PC-9 (cell line): ENCODE data around the gene WDR83. TPM values are rescaled to one million over a fixed set of nuclear protein-coding genes. Genes with fewer than 3 reads are reported as not detected.

ENCODE experiments used
- BruUV-seq: library from RNA; stranded (reverse); fragments of 400-500 nt; replicated peaks from 2 replicates; lab custom pipeline; 2021; lab: Mats Ljungman, UMichigan
- CTCF ChIA-PET: fragments of 300-600 bp; sonication (Branson Sonifier 250); formaldehyde crosslinking; loops from one replicate; lab custom pipeline; 2022; ENCODE audit warnings: antibody characterized with exemption; lab: Charles Lee
- POLR2A ChIA-PET: fragments of 300-600 bp; sonication (Branson Sonifier 250); formaldehyde crosslinking; loops from one replicate; lab custom pipeline; 2022; ENCODE audit warnings: antibody characterized with exemption; ENCODE audit not compliant: unreplicated experiment; lab: Charles Lee
- DNase-seq, 2 experiments: peaks; one replicate each; pipeline versions ENCODE4 v3.0.0 to v3.0.0-alpha.2; 2015 to 2022; ENCODE audit warnings: mixed read lengths in 1 of 2
- H2AFZ ChIP-seq: fragments of 200-600 bp; sonication (generic); 2 replicates; pipeline ENCODE4 v1.8.1; 2017; ENCODE audit warnings: antibody characterized with exemption
- H3F3A ChIP-seq: fragments of 200-600 bp; sonication (generic); 2 replicates; pipeline ENCODE4 v1.8.1; 2017; ENCODE audit warnings: antibody characterized with exemption, mild to moderate bottlenecking, low read depth; ENCODE audit not compliant: insufficient read depth
- H3K27ac ChIP-seq: fragments of 200-600 bp; sonication (generic); 2 replicates; pipeline ENCODE4 v1.6.1; 2016; ENCODE audit warnings: mixed run types
- H3K27me3 ChIP-seq: fragments of 200-600 bp; sonication (generic); 2 replicates; pipeline ENCODE4 v1.6.1; 2016; ENCODE audit warnings: low read depth, mixed run types; ENCODE audit not compliant: insufficient read depth
- H3K36me3 ChIP-seq: fragments of 200-600 bp; sonication (generic); 2 replicates; pipeline ENCODE4 v1.6.1; 2016; ENCODE audit warnings: low read depth, mixed run types
- H3K4me1 ChIP-seq: fragments of 200-600 bp; sonication (generic); replicated peaks from 2 replicates; pipeline ENCODE4 v1.6.1; 2016; ENCODE audit warnings: mixed run types; ENCODE audit not compliant: insufficient read depth
- H3K4me2 ChIP-seq: fragments of 200-600 bp; sonication (generic); 2 replicates; pipeline ENCODE4 v1.6.1; 2017; ENCODE audit warnings: mixed run types
- H3K4me3 ChIP-seq: fragments of 200-600 bp; sonication (generic); 2 replicates; pipeline ENCODE4 v1.6.1; 2016; ENCODE audit warnings: mixed run types
- H3K79me2 ChIP-seq: fragments of 200-600 bp; sonication (generic); 2 replicates; pipeline ENCODE4 v1.6.1; 2017; ENCODE audit warnings: low read depth, mixed run types
- H3K9me2 ChIP-seq: fragments of 200-600 bp; sonication (generic); 2 replicates; pipeline ENCODE4 v1.8.1; 2017; ENCODE audit warnings: mild to moderate bottlenecking; ENCODE audit not compliant: insufficient read depth
- H3K9me3 ChIP-seq: fragments of 200-600 bp; sonication (generic); 2 replicates; pipeline ENCODE4 v1.8.1; 2016; ENCODE audit warnings: low read depth; ENCODE audit not compliant: insufficient read depth
- H4K20me1 ChIP-seq: fragments of 200-600 bp; sonication (generic); 2 replicates; pipeline ENCODE4 v1.8.1; 2017; ENCODE audit not compliant: insufficient read depth
- CTCF ChIP-seq: fragments of 200-600 bp; sonication (generic); conservative IDR thresholded peaks from 2 replicates; pipeline ENCODE4 v1.6.1; 2017; ENCODE audit warnings: mixed run types, antibody characterized with exemption, mild to moderate bottlenecking, moderate library complexity
- EZH2 ChIP-seq: fragments of 200-600 bp; sonication (generic); IDR thresholded peaks from 2 replicates; pipeline ENCODE4 v1.8.0; 2017; ENCODE audit warnings: antibody characterized with exemption, low read depth
- intact Hi-C: fragments of 100-400 bp; cut with micrococcal nuclease; formaldehyde crosslinking; loops from one replicate; pipeline ENCODE4 v1.10.0; 2022; ENCODE audit not compliant: unreplicated experiment
- total RNA-seq: library from RNA; stranded (reverse); gene quantifications from 2 replicates; pipeline ENCODE4 v1.2.3, GENCODE V29; 2021

Gene WDR83
- total RNA-seq, 1 experiment from 2014 or later, result 12.9 TPM

GRCh38 chr19:12715102-12715501, 48.5 kb downstream of the WDR83 start:
- peaks cover 64% of the 10 kb centered on the region for H3K36me3 ChIP-seq
- no peaks in the 10 kb centered on the region for H3K27me3 ChIP-seq
- H3K4me2 ChIP-seq, result no peak overlapping the region
- DNase-seq, result no peak
- no peak overlapping the region for H2AFZ ChIP-seq
- BruUV-seq, result no TSS peak
- no peak overlapping the region for H3K4me3 ChIP-seq
- peaks cover 52% of the 10 kb centered on the region for H3K79me2 ChIP-seq
- no peaks in the 10 kb centered on the region for H3K9me3 ChIP-seq
- no peak for TF ChIP-seq CTCF
- no peak for TF ChIP-seq EZH2
- H3F3A ChIP-seq, result peaks cover 71% of the 10 kb centered on the region
- POLR2A ChIA-PET, result no interaction called here
- H4K20me1 ChIP-seq, result peaks cover 36% of the 10 kb centered on the region
- peaks cover 1% of the 10 kb centered on the region; the same call in 1 of the 2 replicates for H3K4me1 ChIP-seq
- no peaks in the 10 kb centered on the region for H3K9me2 ChIP-seq
- no peak overlapping the region for H3K27ac ChIP-seq
- CTCF ChIA-PET, result no interaction called here
- intact Hi-C loops, result no loop called here

- Histone ChIP-seq H3F3A (peaks cover 63% of the 10 kb centered on the region), H3K79me2 (peaks cover 60% of the 10 kb centered on the region), H3K27me3 (no peaks in the 10 kb centered on the region), H3K9me2 (no peaks in the 10 kb centered on the region), H3K36me3 (peaks cover 64% of the 10 kb centered on the region), H3K9me3 (no peaks in the 10 kb centered on the region), H2AFZ (no peak overlapping the region), H3K4me1 (peaks cover 9% of the 10 kb centered on the region; the same call in 1 of the 2 replicates), H3K27ac (no peak overlapping the region), H3K4me3 (no peak overlapping the region), H4K20me1 (peaks cover 42% of the 10 kb centered on the region), H3K4me2 (no peak overlapping the region)
- BruUV-seq, result no TSS peak
- no peak for DNase-seq
- ChIA-PET POLR2A (interaction anchor here (0.6 to 0.7 kb wide), 2 partner anchors 21 to 51 kb away, joined by 7 to 17 read pairs; partner anchors contain the start of gene GET3), CTCF (interaction anchor here (0.6 to 0.7 kb wide), 2 partner anchors 249 to 297 kb away, joined by 3 to 7 read pairs; no protein-coding TSS in a partner anchor)
- no peak for TF ChIP-seq EZH2
- TF ChIP-seq CTCF, result no peak
- intact Hi-C loops, result no loop called here
Measured at GRCh38 chr19:12715929-12716328, 49.3 kb downstream of the WDR83 start.

- no TSS peak for BruUV-seq
- intact Hi-C loops, result no loop called here
- CTCF ChIA-PET, result no interaction called here
Measured at GRCh38 chr19:12720296-12720695, 53.7 kb downstream of the WDR83 start.

More at GRCh38 chr19:12720296-12720695, 53.7 kb downstream of the WDR83 start:
- peak overlapping the region; percentile 100; the same call in 1 of the 2 replicates for H3K4me2 ChIP-seq
- H3F3A ChIP-seq, result peaks cover 64% of the 10 kb centered on the region
- H3K4me3 ChIP-seq, result peak overlapping the region; percentile 76
- H3K79me2 ChIP-seq, result peaks cover 83% of the 10 kb centered on the region
- POLR2A ChIA-PET, result no interaction called here
- peaks cover 14% of the 10 kb centered on the region; the same call in 1 of the 2 replicates for H3K4me1 ChIP-seq
- H3K27ac ChIP-seq, result no peak overlapping the region
- no peak overlapping the region for H2AFZ ChIP-seq
- peaks cover 40% of the 10 kb centered on the region for H3K36me3 ChIP-seq
- H4K20me1 ChIP-seq, result peaks cover 33% of the 10 kb centered on the region; the same call in 1 of the 2 replicates
- H3K9me3 ChIP-seq, result no peaks in the 10 kb centered on the region
- DNase-seq, result no peak
- no peaks in the 10 kb centered on the region for H3K9me2 ChIP-seq
- TF ChIP-seq EZH2 (no peak), CTCF (no peak)
- no peaks in the 10 kb centered on the region for H3K27me3 ChIP-seq
